GM19372 (cell line): ENCODE results near the gene ANGPT4.
"Not testable (repeated sequence)": the region's sequence is repeated elsewhere in the genome, so short reads cannot be mapped to it uniquely, and the experiment has no call there.

ENCODE experiments used
- ATAC-seq: cut with Tn5 transposase; IDR thresholded peaks from one replicate; pipeline ENCODE4 v1.9.1; 2021; ENCODE audit warnings: mild to moderate bottlenecking, low read depth, moderate library complexity; ENCODE audit not compliant: unreplicated experiment

ANGPT4 gene

GRCh38 chr20:831251-831650, 84.9 kb downstream of the ANGPT4 start:
- no peak for ATAC-seq

- ATAC-seq: no peak
These were observed 86.1 kb downstream of the ANGPT4 start for GRCh38 chr20:830011-830521.

- ATAC-seq: no peak
These were observed 86.6 kb downstream of the ANGPT4 start for GRCh38 chr20:829551-829950.

GRCh38 chr20:828987-829386, 87.1 kb downstream of the ANGPT4 start:
- no peak for ATAC-seq

- not testable (repeated sequence) for ATAC-seq
These were observed 88.2 kb downstream of the ANGPT4 start for GRCh38 chr20:827981-828380.

- ATAC-seq: no peak
These were observed 89.3 kb downstream of the ANGPT4 start for GRCh38 chr20:826695-827323.

- ATAC-seq: no peak
These were observed 90.3 kb downstream of the ANGPT4 start for GRCh38 chr20:825710-826421.

GRCh38 chr20:824916-825315, 91.2 kb downstream of the ANGPT4 start:
- no peak for ATAC-seq

- no peak for ATAC-seq
These were observed 91.6 kb downstream of the ANGPT4 start for GRCh38 chr20:824490-824889.

- ATAC-seq: no peak
These were observed 92.6 kb downstream of the ANGPT4 start for GRCh38 chr20:823574-823902.

GRCh38 chr20:822651-823573, 93.2 kb downstream of the ANGPT4 start:
- ATAC-seq: no peak

GRCh38 chr20:821731-822065, 94.4 kb downstream of the ANGPT4 start:
- ATAC-seq: no peak

- ATAC-seq: no peak
These were observed 94.9 kb downstream of the ANGPT4 start for GRCh38 chr20:821046-821730.

GRCh38 chr20:820323-820953, 95.7 kb downstream of the ANGPT4 start:
- no peak for ATAC-seq
